ENCODE results near the gene MYH8.

DNA sequence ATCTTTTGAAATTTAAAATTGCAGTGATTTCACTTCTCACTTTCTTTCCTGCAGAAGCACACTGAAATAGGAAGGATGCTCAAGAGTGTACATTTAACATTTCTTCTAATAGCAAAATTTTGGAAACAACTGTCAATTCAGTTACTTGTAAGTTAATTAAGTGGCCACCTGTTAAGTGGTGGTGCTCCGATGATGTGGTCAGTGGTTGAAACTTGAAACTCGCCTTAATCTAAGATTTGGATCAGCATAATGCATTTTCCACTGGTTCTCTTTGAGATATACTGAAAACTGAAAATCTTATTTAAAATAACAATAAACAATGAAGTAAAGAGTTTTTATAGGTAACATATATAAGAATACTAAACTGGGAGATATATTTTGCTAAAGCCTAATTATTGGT, 7.0 kb upstream of the MYH8 start:
- TF ChIP-seq REST (IDR thresholded peaks at IDR 0.05; ENCODE audit: borderline replicate concordance in 1 of 2, low read depth in 1 of 2, low read length in 2 of 2), result no peak
- no peak for TF ChIP-seq KMT2A (CRISPR knock-in tag; IDR thresholded peaks at IDR 0.05)
- no peak for TF ChIP-seq SP1 (IDR thresholded peaks at IDR 0.05)
- no peak for TF ChIP-seq SP1 (CRISPR knock-in tag; IDR thresholded peaks at IDR 0.05)
- TF ChIP-seq EZH2 (conservative IDR thresholded peaks at IDR 0.05; ENCODE audit: low read depth, low read length), result no peak
- TF ChIP-seq POLR2A (IDR thresholded peaks at IDR 0.05; ENCODE audit: insufficient read depth in 1 of 2, low read depth in 2 of 2, low read length in 2 of 2), result no peak
- no peak for TF ChIP-seq CTCF (CRISPR knock-in tag; IDR thresholded peaks at IDR 0.05)
- TF ChIP-seq, protein P1, sequence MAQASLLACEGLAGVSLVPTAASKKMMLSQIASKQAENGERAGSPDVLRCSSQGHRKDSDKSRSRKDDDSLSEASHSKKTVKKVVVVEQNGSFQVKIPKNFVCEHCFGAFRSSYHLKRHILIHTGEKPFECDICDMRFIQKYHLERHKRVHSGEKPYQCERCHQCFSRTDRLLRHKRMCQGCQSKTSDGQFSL (CRISPR knock-in tag; IDR thresholded peaks at IDR 0.05), result no peak
- no peak for TF ChIP-seq ZNF567 (CRISPR knock-in tag; IDR thresholded peaks at IDR 0.05; ENCODE audit: borderline replicate concordance)

All from HepG2 (cell line).